HCT116 (cell line): ENCODE measurements around the gene RUNX1. TPM values are rescaled to one million over a fixed set of nuclear protein-coding genes. Genes with fewer than 3 reads are reported as not detected.

Experiments
- ATAC-seq: fragments of 200-7000 bp; cut with Tn5 transposase; 2 replicates; pipeline ENCODE4 v1.9.1; 2020; ENCODE audit warnings: mild to moderate bottlenecking, moderate library complexity
- BruUV-seq: library from RNA; stranded (reverse); fragments of 400-500 nt; replicated peaks from 2 replicates; lab custom pipeline; 2021; lab: Mats Ljungman, UMichigan
- CTCF ChIA-PET: fragments of 300-600 bp; sonication (Branson Sonifier 250); formaldehyde crosslinking; loops from one replicate; lab custom pipeline; 2021; ENCODE audit warnings: antibody characterized with exemption; lab: Charles Lee
- POLR2A ChIA-PET: fragments of 300-600, 350-600 bp; sonication (Branson Sonifier 250); formaldehyde crosslinking; loops from one replicate; lab custom pipeline; 2021; ENCODE audit warnings: antibody characterized with exemption; lab: Charles Lee
- RAD21 ChIA-PET, 2 experiments: fragments of 300-600 bp; sonication (Branson Sonifier 250); formaldehyde crosslinking; loops; one replicate each; lab custom pipeline; 2023; ENCODE audit warnings: low total read pairs in 2 of 2; ENCODE audit not compliant: uncharacterized antibody in 2 of 2, unreplicated experiment in 2 of 2, low non-redundant PET in 1 of 2; lab: Charles Lee
- DNase-seq: peaks from one replicate; pipeline ENCODE4 v3.0.0-alpha.2; 2010; ENCODE audit warnings: low read depth, low spot score
- H2AFZ ChIP-seq: fragments of 200-600 bp; shearing (Covaris generic), sonication (generic); 2 replicates; pipeline ENCODE4 v1.6.1; 2017; ENCODE audit warnings: low read depth, mixed run types, mixed read lengths, antibody characterized with exemption, low read length; ENCODE audit not compliant: poor library complexity, severe bottlenecking
- H3K27ac ChIP-seq: 2 replicates; pipeline ENCODE4 v1.5.1; 2012; ENCODE audit warnings: low read depth, low read length
- H3K27me3 ChIP-seq: fragments of 200-600 bp; sonication (generic); 2 replicates; pipeline ENCODE4 v1.6.1; 2016; ENCODE audit warnings: mixed run types, low read length, mixed read lengths; ENCODE audit not compliant: insufficient read depth
- H3K36me3 ChIP-seq, 2 experiments: fragments of 200-500 bp in 1 of 2; fragments of 200-600 bp in 1 of 2; sonication (Bioruptor generic) in 1 of 2; sonication (generic) in 1 of 2; 2 replicates each; pipeline versions ENCODE4 v1.5.1 to v1.6.1; 2014 to 2016; ENCODE audit warnings: low read length in 2 of 2, inconsistent platforms in 1 of 2, mixed read lengths in 1 of 2, mixed run types in 1 of 2; ENCODE audit not compliant: insufficient read depth in 2 of 2, control insufficient read depth in 1 of 2
- H3K4me1 ChIP-seq, 2 experiments: fragments of 200-600 bp in 1 of 2; sonication (generic) in 1 of 2; 2 replicates each; pipeline versions ENCODE4 v1.5.1 to v1.6.1; 2012 to 2017; ENCODE audit warnings: low read length in 2 of 2, inconsistent platforms in 1 of 2, mild to moderate bottlenecking in 1 of 2, mixed read lengths in 1 of 2, mixed run types in 1 of 2, moderate library complexity in 1 of 2; ENCODE audit not compliant: insufficient read depth in 2 of 2, control insufficient read depth in 1 of 2
- H3K4me2 ChIP-seq: fragments of 200-600 bp; sonication (generic); 2 replicates; pipeline ENCODE4 v1.6.1; 2017; ENCODE audit warnings: mixed run types, low read length, mixed read lengths
- H3K4me3 ChIP-seq, 2 experiments: fragments of 200-600 bp in 1 of 2; sonication (generic) in 1 of 2; replicated peaks in 1 of 2; 2 replicates each; pipeline ENCODE4 v1.5.1; 2011 to 2016; ENCODE audit warnings: low read length in 2 of 2, control low read depth in 1 of 2, low read depth in 1 of 2, mild to moderate bottlenecking in 1 of 2, mixed read lengths in 1 of 2, mixed run types in 1 of 2
- H3K79me2 ChIP-seq: fragments of 200-600 bp; sonication (generic); 2 replicates; pipeline ENCODE4 v1.6.1; 2017; ENCODE audit warnings: mild to moderate bottlenecking, mixed run types, low read length, moderate library complexity, mixed read lengths; ENCODE audit not compliant: insufficient read depth
- H3K9ac ChIP-seq: fragments of 200-600 bp; sonication (generic); 2 replicates; pipeline ENCODE4 v1.6.1; 2016; ENCODE audit warnings: low read length, mixed read lengths
- H3K9me2 ChIP-seq: fragments of 200-600 bp; sonication (generic), shearing (Covaris generic); 2 replicates; pipeline ENCODE4 v1.6.1; 2017; ENCODE audit warnings: mixed run types, mild to moderate bottlenecking, moderate library complexity; ENCODE audit not compliant: insufficient read depth
- H3K9me3 ChIP-seq, 2 experiments: fragments of 200-500 bp in 1 of 2; fragments of 200-600 bp in 1 of 2; sonication (Bioruptor generic) in 1 of 2; sonication (generic) in 1 of 2; 2 replicates each; pipeline ENCODE4 v1.6.1; 2014 to 2017; ENCODE audit warnings: low read length in 2 of 2, mixed read lengths in 2 of 2, inconsistent platforms in 1 of 2, low read depth in 1 of 2, mild to moderate bottlenecking in 1 of 2, mixed run types in 1 of 2, moderate library complexity in 1 of 2; ENCODE audit not compliant: control insufficient read depth in 1 of 2, insufficient read depth in 1 of 2
- H4K20me1 ChIP-seq: fragments of 200-600 bp; sonication (generic), shearing (Covaris generic); 2 replicates; pipeline ENCODE4 v1.6.1; 2017; ENCODE audit warnings: mixed run types, mild to moderate bottlenecking, moderate library complexity; ENCODE audit not compliant: insufficient read depth
- CBX3 ChIP-seq: IDR thresholded peaks from 2 replicates; pipeline ENCODE4 v1.6.1; 2012; ENCODE audit warnings: low read depth
- EGR1 ChIP-seq: IDR thresholded peaks from 2 replicates; pipeline ENCODE4 v1.6.1; 2012; ENCODE audit warnings: low read depth
- FOSL1 ChIP-seq: IDR thresholded peaks from 2 replicates; pipeline ENCODE4 v1.6.1; 2012; ENCODE audit warnings: low read depth
- JUND ChIP-seq: IDR thresholded peaks from 2 replicates; pipeline ENCODE4 v1.6.1; 2012
- POLR2A ChIP-seq: IDR thresholded peaks from 2 replicates; pipeline ENCODE4 v1.7.0; 2011; ENCODE audit warnings: borderline replicate concordance; ENCODE audit not compliant: insufficient read depth, insufficient read length; ENCODE audit errors: extremely low read depth
- POLR2AphosphoS5 ChIP-seq: IDR thresholded peaks from 2 replicates; pipeline ENCODE4 v1.6.1; 2011; ENCODE audit warnings: mild to moderate bottlenecking, low read depth, low read length, moderate library complexity
- RAD21 ChIP-seq: IDR thresholded peaks from 2 replicates; pipeline ENCODE4 v1.6.1; 2012; ENCODE audit warnings: low read depth, mild to moderate bottlenecking
- SIN3A ChIP-seq: IDR thresholded peaks from 2 replicates; pipeline ENCODE4 v1.6.1; 2012; ENCODE audit warnings: low read depth
- SP1 ChIP-seq: IDR thresholded peaks from 2 replicates; pipeline ENCODE4 v1.6.1; 2012; ENCODE audit warnings: low read depth
- SRF ChIP-seq: IDR thresholded peaks from 2 replicates; pipeline ENCODE4 v1.6.1; 2012; ENCODE audit warnings: low read depth
- YY1 ChIP-seq: IDR thresholded peaks from 2 replicates; pipeline ENCODE4 v1.6.1; 2011; ENCODE audit warnings: low read length, low read depth, moderate library complexity, mild to moderate bottlenecking; ENCODE audit not compliant: insufficient replicate concordance; ENCODE audit errors: extremely low read depth
- ZNF274 ChIP-seq: fragments of 200-500 bp; sonication (Bioruptor generic); IDR thresholded peaks from 2 replicates; pipeline ENCODE4 v1.6.1; 2014; ENCODE audit warnings: mild to moderate bottlenecking, low read depth, low read length, inconsistent platforms
- intact Hi-C: fragments of 100-400 bp; cut with micrococcal nuclease; formaldehyde crosslinking; loops from 2 replicates; pipeline ENCODE4 v1.10.0; 2022
- total RNA-seq: library from RNA; stranded (reverse); gene quantifications from one replicate; pipeline ENCODE4 v1.2.1, GENCODE V29; 2021; ENCODE audit not compliant: unreplicated experiment
- TF ChIP-seq, protein P1 (sequence below): IDR thresholded peaks from 2 replicates; pipeline ENCODE4 v1.6.1; 2012
- TF ChIP-seq, protein P2 (sequence below): IDR thresholded peaks from 2 replicates; pipeline ENCODE4 v1.6.1; 2012
- TF ChIP-seq, protein P3 (sequence below): IDR thresholded peaks from 2 replicates; pipeline ENCODE4 v1.6.1; 2011; ENCODE audit warnings: mild to moderate bottlenecking, low read length, moderate library complexity; ENCODE audit not compliant: insufficient replicate concordance; ENCODE audit errors: extremely low read depth
- TF ChIP-seq, protein P4 (sequence below), 3 experiments: fragments of 200-600 bp in 1 of 3; sonication (generic) in 1 of 3; IDR thresholded peaks in 2 of 3; conservative IDR thresholded peaks in 1 of 3; 2 replicates each; pipeline ENCODE4 v1.5.1; 2012 to 2017; ENCODE audit warnings: low read depth in 2 of 3, low read length in 2 of 3, antibody characterized with exemption in 1 of 3, borderline replicate concordance in 1 of 3, control low read depth in 1 of 3, mild to moderate bottlenecking in 1 of 3, mixed read lengths in 1 of 3, mixed run types in 1 of 3, moderate library complexity in 1 of 3; ENCODE audit not compliant: insufficient read depth in 1 of 3

Gene RUNX1
- total RNA-seq, 1 experiment from 2014 or later, result 33.5 TPM

DNA sequence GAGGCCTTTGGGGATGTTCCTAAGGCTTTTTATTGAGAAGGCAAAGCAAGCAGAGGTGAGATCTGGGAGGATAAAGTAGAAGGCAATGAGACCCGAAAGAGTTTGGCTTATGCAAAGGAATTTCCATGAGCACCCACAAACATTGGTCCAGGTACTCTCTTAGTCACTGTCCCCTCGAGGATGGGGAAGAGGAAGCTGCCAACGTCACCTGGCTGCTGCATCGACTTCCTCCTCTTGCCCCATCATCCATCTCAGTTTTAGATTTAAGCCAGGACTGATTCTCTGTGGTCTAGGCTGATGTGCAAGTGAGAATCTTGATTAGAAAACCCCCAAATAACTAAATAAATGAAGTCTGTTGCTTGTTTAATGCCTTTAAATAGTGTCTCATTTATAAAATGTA is 28.7 kb downstream of the RUNX1 start:
- Histone ChIP-seq H3K4me1 (peaks cover 3 to 8% of the 10 kb centered on the region in 2 experiments; a peak in 2 of 4 replicates), H3K36me3 (no peaks in the 10 kb centered on the region), H3K27ac (no peak overlapping the region), H3K79me2 (no peaks in the 10 kb centered on the region), H3K4me3 (no peak overlapping the region), H2AFZ (no peak overlapping the region), H3K27me3 (no peaks in the 10 kb centered on the region), H3K9ac (no peak overlapping the region), H3K4me2 (no peak overlapping the region), H4K20me1 (no peaks in the 10 kb centered on the region), H3K9me3 (no peaks in the 10 kb centered on the region), H3K9me2 (no peaks in the 10 kb centered on the region)
- ChIA-PET RAD21 (no interaction called here), POLR2A (no interaction called here), CTCF (no interaction called here)
- BruUV-seq, result no TSS peak
- no peak for ATAC-seq
- DNase-seq, result no peak
- intact Hi-C loops, result no loop called here
- TF ChIP-seq POLR2AphosphoS5 (no peak), JUND (no peak), POLR2A (no peak), RAD21 (no peak), CBX3 (no peak), ZNF274 (no peak), YY1 (no peak), SIN3A (no peak), SRF (no peak), SP1 (no peak), EGR1 (no peak), FOSL1 (no peak)
- TF ChIP-seq, protein P1, sequence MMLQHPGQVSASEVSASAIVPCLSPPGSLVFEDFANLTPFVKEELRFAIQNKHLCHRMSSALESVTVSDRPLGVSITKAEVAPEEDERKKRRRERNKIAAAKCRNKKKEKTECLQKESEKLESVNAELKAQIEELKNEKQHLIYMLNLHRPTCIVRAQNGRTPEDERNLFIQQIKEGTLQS, result no peak
- TF ChIP-seq, protein P2, sequence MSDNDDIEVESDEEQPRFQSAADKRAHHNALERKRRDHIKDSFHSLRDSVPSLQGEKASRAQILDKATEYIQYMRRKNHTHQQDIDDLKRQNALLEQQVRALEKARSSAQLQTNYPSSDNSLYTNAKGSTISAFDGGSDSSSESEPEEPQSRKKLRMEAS, result no peak
- TF ChIP-seq, protein P3, sequence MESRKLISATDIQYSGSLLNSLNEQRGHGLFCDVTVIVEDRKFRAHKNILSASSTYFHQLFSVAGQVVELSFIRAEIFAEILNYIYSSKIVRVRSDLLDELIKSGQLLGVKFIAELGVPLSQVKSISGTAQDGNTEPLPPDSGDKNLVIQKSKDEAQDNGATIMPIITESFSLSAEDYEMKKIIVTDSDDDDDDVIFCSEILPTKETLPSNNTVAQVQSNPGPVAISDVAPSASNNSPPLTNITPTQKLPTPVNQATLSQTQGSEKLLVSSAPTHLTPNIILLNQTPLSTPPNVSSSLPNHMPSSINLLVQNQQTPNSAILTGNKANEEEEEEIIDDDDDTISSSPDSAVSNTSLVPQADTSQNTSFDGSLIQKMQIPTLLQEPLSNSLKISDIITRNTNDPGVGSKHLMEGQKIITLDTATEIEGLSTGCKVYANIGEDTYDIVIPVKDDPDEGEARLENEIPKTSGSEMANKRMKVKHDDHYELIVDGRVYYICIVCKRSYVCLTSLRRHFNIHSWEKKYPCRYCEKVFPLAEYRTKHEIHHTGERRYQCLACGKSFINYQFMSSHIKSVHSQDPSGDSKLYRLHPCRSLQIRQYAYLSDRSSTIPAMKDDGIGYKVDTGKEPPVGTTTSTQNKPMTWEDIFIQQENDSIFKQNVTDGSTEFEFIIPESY, result no peak
- TF ChIP-seq, protein P4, sequence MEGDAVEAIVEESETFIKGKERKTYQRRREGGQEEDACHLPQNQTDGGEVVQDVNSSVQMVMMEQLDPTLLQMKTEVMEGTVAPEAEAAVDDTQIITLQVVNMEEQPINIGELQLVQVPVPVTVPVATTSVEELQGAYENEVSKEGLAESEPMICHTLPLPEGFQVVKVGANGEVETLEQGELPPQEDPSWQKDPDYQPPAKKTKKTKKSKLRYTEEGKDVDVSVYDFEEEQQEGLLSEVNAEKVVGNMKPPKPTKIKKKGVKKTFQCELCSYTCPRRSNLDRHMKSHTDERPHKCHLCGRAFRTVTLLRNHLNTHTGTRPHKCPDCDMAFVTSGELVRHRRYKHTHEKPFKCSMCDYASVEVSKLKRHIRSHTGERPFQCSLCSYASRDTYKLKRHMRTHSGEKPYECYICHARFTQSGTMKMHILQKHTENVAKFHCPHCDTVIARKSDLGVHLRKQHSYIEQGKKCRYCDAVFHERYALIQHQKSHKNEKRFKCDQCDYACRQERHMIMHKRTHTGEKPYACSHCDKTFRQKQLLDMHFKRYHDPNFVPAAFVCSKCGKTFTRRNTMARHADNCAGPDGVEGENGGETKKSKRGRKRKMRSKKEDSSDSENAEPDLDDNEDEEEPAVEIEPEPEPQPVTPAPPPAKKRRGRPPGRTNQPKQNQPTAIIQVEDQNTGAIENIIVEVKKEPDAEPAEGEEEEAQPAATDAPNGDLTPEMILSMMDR (IDR thresholded peaks at IDR 0.05 in 2 of 3, conservative IDR thresholded peaks at IDR 0.05 in 1 of 3; ENCODE audit: borderline replicate concordance in 1 of 3, insufficient read depth in 1 of 3, low read depth in 2 of 3, low read length in 2 of 3), result no peak
